H9 (cell line): ENCODE results near the gene ERC2. TPM values are rescaled to one million over a fixed set of nuclear protein-coding genes. Genes with fewer than 3 reads are reported as not detected.

Experiments used
- DNase-seq: peaks from one replicate; pipeline ENCODE4 v3.0.0-alpha.2; 2017
- H2AFZ ChIP-seq: one replicate; pipeline ENCODE4 v1.6.1; 2013; ENCODE audit warnings: mild to moderate bottlenecking, low read length, control low read depth, moderate library complexity
- H2AK5ac ChIP-seq: 2 replicates; pipeline ENCODE4 v1.6.1; 2013; ENCODE audit warnings: low read length, control low read depth, mixed read lengths; ENCODE audit not compliant: insufficient read length
- H2BK120ac ChIP-seq: one replicate; pipeline ENCODE4 v1.6.1; 2013; ENCODE audit warnings: low read depth, mild to moderate bottlenecking, low read length, control low read depth, inconsistent platforms; ENCODE audit not compliant: poor library complexity, severe bottlenecking
- H2BK12ac ChIP-seq: 2 replicates; pipeline ENCODE4 v1.6.1; 2013; ENCODE audit warnings: low read length, control low read depth, mixed read lengths, low read depth; ENCODE audit not compliant: insufficient read length
- H2BK15ac ChIP-seq: 2 replicates; pipeline ENCODE4 v1.6.1; 2013; ENCODE audit warnings: low read depth, low read length, control low read depth
- H2BK20ac ChIP-seq: one replicate; pipeline ENCODE4 v1.6.1; 2013; ENCODE audit warnings: low read depth, mild to moderate bottlenecking, low read length, control low read depth, inconsistent platforms; ENCODE audit not compliant: poor library complexity, severe bottlenecking
- H2BK5ac ChIP-seq: 2 replicates; pipeline ENCODE4 v1.6.1; 2013; ENCODE audit warnings: low read length, control low read depth, mixed read lengths; ENCODE audit not compliant: insufficient read length
- H3K14ac ChIP-seq: 2 replicates; pipeline ENCODE4 v1.6.1; 2013; ENCODE audit warnings: low read length, control low read depth; ENCODE audit not compliant: insufficient read depth
- H3K18ac ChIP-seq: 2 replicates; pipeline ENCODE4 v1.6.1; 2013; ENCODE audit warnings: low read depth, mild to moderate bottlenecking, mixed read lengths, low read length, control low read depth; ENCODE audit not compliant: insufficient read length
- H3K23ac ChIP-seq: 2 replicates; pipeline ENCODE4 v1.6.1; 2013; ENCODE audit warnings: low read length, control low read depth, mixed read lengths, low read depth; ENCODE audit not compliant: insufficient read length
- H3K23me2 ChIP-seq: 2 replicates; pipeline ENCODE4 v1.6.1; 2013; ENCODE audit warnings: low read depth, mild to moderate bottlenecking, mixed read lengths, low read length, control low read depth; ENCODE audit not compliant: insufficient read length, poor library complexity, severe bottlenecking
- H3K27ac ChIP-seq: 2 replicates; pipeline ENCODE4 v1.5.1; 2013; ENCODE audit warnings: low read length, control low read depth, mixed read lengths, low read depth; ENCODE audit not compliant: insufficient read length
- H3K27me3 ChIP-seq: 2 replicates; pipeline ENCODE4 v1.6.1; 2013; ENCODE audit warnings: low read length, control low read depth, inconsistent platforms; ENCODE audit not compliant: insufficient read depth
- H3K4ac ChIP-seq: 2 replicates; pipeline ENCODE4 v1.6.1; 2013; ENCODE audit warnings: low read depth, mild to moderate bottlenecking, control low read depth, inconsistent platforms, low read length, moderate library complexity
- H3K4me1 ChIP-seq: 2 replicates; pipeline ENCODE4 v1.6.1; 2013; ENCODE audit warnings: low read length, control low read depth, inconsistent platforms; ENCODE audit not compliant: insufficient read depth
- H3K4me2 ChIP-seq: 2 replicates; pipeline ENCODE4 v1.6.1; 2013; ENCODE audit warnings: low read length, control low read depth, mixed read lengths; ENCODE audit not compliant: insufficient read length, insufficient read depth
- H3K56ac ChIP-seq: 2 replicates; pipeline ENCODE4 v1.6.1; 2013; ENCODE audit warnings: low read depth, mild to moderate bottlenecking, mixed read lengths, low read length, control low read depth; ENCODE audit not compliant: insufficient read length
- H3K79me1 ChIP-seq: 2 replicates; pipeline ENCODE4 v1.6.1; 2013; ENCODE audit warnings: low read depth, mild to moderate bottlenecking, moderate library complexity, low read length, control low read depth, inconsistent platforms; ENCODE audit not compliant: insufficient read depth, poor library complexity, severe bottlenecking
- H3K79me2 ChIP-seq: 2 replicates; pipeline ENCODE4 v1.6.1; 2013; ENCODE audit warnings: low read length, control low read depth, inconsistent platforms; ENCODE audit not compliant: insufficient read depth
- H3K9ac ChIP-seq: 2 replicates; pipeline ENCODE4 v1.6.1; 2013; ENCODE audit warnings: low read length, control low read depth, mixed read lengths; ENCODE audit not compliant: insufficient read length; ENCODE audit errors: extremely low read depth
- H3K9me3 ChIP-seq: one replicate; pipeline ENCODE4 v1.6.1; 2013; ENCODE audit warnings: low read depth, low read length, inconsistent platforms; ENCODE audit not compliant: control insufficient read depth
- H3T11ph ChIP-seq: one replicate; pipeline ENCODE4 v1.6.1; 2013; ENCODE audit warnings: mild to moderate bottlenecking, low read length, control low read depth, inconsistent platforms
- H4K20me1 ChIP-seq: one replicate; pipeline ENCODE4 v1.6.1; 2013; ENCODE audit not compliant: control insufficient read depth, insufficient read length, insufficient read depth
- H4K5ac ChIP-seq: 2 replicates; pipeline ENCODE4 v1.6.1; 2013; ENCODE audit warnings: low read depth, mild to moderate bottlenecking, mixed read lengths, low read length, control low read depth; ENCODE audit not compliant: insufficient read length
- H4K8ac ChIP-seq: replicated peaks from 2 replicates; pipeline ENCODE4 v1.6.1; 2013; ENCODE audit warnings: low read length, control low read depth, mixed read lengths, low read depth; ENCODE audit not compliant: insufficient read length
- H4K91ac ChIP-seq: 2 replicates; pipeline ENCODE4 v1.6.1; 2013; ENCODE audit warnings: low read depth, mild to moderate bottlenecking, moderate library complexity, mixed read lengths, low read length, control low read depth; ENCODE audit not compliant: insufficient read length
- H3K27ac Mint-ChIP-seq, 3 experiments: 2 replicates in 2 of 3; 3 replicates in 1 of 3; pipeline ENCODE4 v1.8.0; 2020 to 2021; ENCODE audit warnings: mixed read lengths in 3 of 3, mild to moderate bottlenecking in 1 of 3, moderate library complexity in 1 of 3
- H3K27me3 Mint-ChIP-seq: 2 replicates; pipeline ENCODE4 v1.8.0; 2021; ENCODE audit warnings: low read depth, mild to moderate bottlenecking, moderate library complexity, mixed read lengths
- H3K36me3 Mint-ChIP-seq, 3 experiments: 2 replicates in 2 of 3; 3 replicates in 1 of 3; pipeline ENCODE4 v1.8.0; 2020 to 2021; ENCODE audit warnings: low read depth in 3 of 3, mixed read lengths in 3 of 3; ENCODE audit not compliant: insufficient read depth in 1 of 3
- H3K4me1 Mint-ChIP-seq, 2 experiments: 2 replicates each; pipeline ENCODE4 v1.8.0; 2020; ENCODE audit warnings: mixed read lengths in 2 of 2
- H3K4me3 Mint-ChIP-seq, 2 experiments: 2 replicates in 1 of 2; 3 replicates in 1 of 2; pipeline ENCODE4 v1.8.0; 2020 to 2021; ENCODE audit warnings: mild to moderate bottlenecking in 2 of 2, mixed read lengths in 2 of 2, moderate library complexity in 1 of 2
- H3K9me3 Mint-ChIP-seq, 2 experiments: 2 replicates in 1 of 2; 3 replicates in 1 of 2; pipeline ENCODE4 v1.8.0; 2020; ENCODE audit warnings: mild to moderate bottlenecking in 2 of 2, mixed read lengths in 2 of 2, moderate library complexity in 1 of 2
- CTCF ChIP-seq: fragments of 200-600 bp; sonication (generic); conservative IDR thresholded peaks from 3 replicates; pipeline ENCODE4 v1.8.0; 2021; ENCODE audit warnings: antibody characterized with exemption, mild to moderate bottlenecking
- WGBS: extraction: QIAGEN DNeasy Blood & Tissue Kit; methylation state at CpG from one replicate; pipeline ENCODE4 v1.1.7; 2013; ENCODE audit warnings: missing lambda C conversion rate, low lambda C conversion rate, mixed read lengths; ENCODE audit not compliant: insufficient read length; ENCODE audit errors: extremely low coverage; 5-methylcytosine and 5-hydroxymethylcytosine counted together
- total RNA-seq: library from RNA; stranded (reverse); gene quantifications from 2 replicates; pipeline ENCODE4 v1.2.1, GENCODE V29; 2021

ERC2 gene
- total RNA-seq, 1 experiment from 2014 or later = 15.4 TPM

- Histone ChIP-seq H2BK20ac (no peak overlapping the region), H3K9ac (no peak overlapping the region), H3K4me2 (no peak overlapping the region), H2BK120ac (no peak overlapping the region), H4K8ac (no peak overlapping the region), H4K20me1 (no peaks in the 10 kb centered on the region), H3K4me1 (no peaks in the 10 kb centered on the region), H3K79me2 (no peaks in the 10 kb centered on the region), H2AK5ac (no peak overlapping the region), H3K18ac (no peak overlapping the region), H2AFZ (no peak overlapping the region), H3K23me2 (no peaks in the 10 kb centered on the region), H2BK12ac (no peak overlapping the region), H2BK5ac (no peak overlapping the region), H3K23ac (no peak overlapping the region), H3K4ac (no peak overlapping the region), H3K56ac (no peak overlapping the region), H4K91ac (no peak overlapping the region), H3T11ph (no peak overlapping the region), H3K14ac (no peak overlapping the region), H4K5ac (no peak overlapping the region), H3K27ac (no peak overlapping the region), H2BK15ac (no peak overlapping the region), H3K79me1 (no peaks in the 10 kb centered on the region), H3K9me3 (no peaks in the 10 kb centered on the region), H3K27me3 (no peaks in the 10 kb centered on the region)
- Mint-ChIP-seq H3K27ac (peak overlapping the region in 1 of 3 experiments; percentile 32; a peak in 1 of 7 replicates), H3K9me3 (no peaks in the 10 kb centered on the region), H3K4me1 (peaks cover 7 to 11% of the 10 kb centered on the region in 2 experiments), H3K4me3 (no peak overlapping the region), H3K27me3 (no peaks in the 10 kb centered on the region), H3K36me3 (no peaks in the 10 kb centered on the region)
- TF ChIP-seq CTCF = no peak
- WGBS = no CpG with 5 or more reads among the region's 2 CpGs
- no peak for DNase-seq
These were observed 129.0 kb downstream of the ERC2 start for GRCh38 chr3:56339244-56339643.
